ENCODE results near the gene C6orf132.
A peak's percentile ranks its signal among the peaks of the same experiment; 100 is the strongest.

Gene C6orf132

GRCh38 chr6:42104804-42105125 lies 37.7 kb downstream of the C6orf132 start:
- DNase-seq = no peak

DNA sequence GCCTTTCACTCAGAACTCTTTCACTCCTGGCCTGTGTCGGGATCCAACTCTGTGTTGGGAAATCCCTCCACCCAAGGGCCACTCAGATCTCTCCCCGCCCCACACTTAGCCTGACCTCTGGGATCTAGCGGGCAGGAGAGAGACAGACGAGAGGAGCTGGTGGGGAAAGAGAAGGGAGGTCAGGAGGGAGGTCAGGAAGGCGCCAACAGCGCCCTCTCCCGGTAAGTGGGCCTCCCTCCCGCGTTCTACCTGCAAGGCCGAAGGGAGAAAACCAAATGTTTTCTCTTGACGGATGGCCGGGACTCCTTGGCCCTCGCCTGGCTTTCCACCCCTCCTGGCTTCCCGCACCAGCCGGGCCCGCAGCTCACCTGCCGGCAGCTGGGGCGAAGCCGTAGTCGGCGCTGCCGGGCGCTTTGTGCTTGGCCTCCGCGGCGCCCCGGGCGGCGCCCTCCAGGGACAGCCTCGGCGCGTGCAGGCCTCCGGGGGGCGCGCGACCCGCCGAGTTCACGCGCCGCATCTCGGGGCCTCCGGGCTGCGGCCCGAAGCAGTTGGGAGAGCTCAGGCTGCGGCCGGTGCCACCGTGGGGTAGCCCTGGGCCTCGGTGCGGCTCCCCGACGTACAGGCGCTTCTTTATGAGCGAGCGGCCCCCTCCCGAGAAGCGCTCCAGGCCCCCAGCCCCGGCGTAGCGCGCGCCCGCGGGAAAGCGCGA lies 38.2 kb downstream of the C6orf132 start:
- DNase-seq = peak; percentile 43

GRCh38 chr6:42103753-42104094 lies 38.7 kb downstream of the C6orf132 start:
- no peak for DNase-seq

DNA sequence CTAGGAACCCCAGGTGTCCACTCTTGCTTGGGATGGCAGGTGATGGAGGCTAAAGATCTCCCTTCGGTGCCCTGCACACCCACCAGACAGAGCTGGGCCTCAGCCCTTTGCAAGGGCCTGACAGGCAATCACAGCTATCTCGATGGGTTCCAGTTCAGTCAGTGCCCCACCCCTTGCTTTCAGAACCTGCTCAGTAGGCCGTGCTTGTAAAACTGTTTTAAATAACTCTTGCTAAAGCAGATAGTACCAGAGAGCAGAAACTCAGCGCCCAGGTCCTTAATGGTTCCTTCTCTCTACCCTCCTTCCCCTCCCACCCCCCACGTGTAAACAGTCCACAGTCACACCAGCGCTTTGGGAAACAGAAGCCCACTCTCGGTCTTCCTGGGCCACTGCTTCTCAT lies 39.2 kb downstream of the C6orf132 start:
- DNase-seq = no peak

DNA sequence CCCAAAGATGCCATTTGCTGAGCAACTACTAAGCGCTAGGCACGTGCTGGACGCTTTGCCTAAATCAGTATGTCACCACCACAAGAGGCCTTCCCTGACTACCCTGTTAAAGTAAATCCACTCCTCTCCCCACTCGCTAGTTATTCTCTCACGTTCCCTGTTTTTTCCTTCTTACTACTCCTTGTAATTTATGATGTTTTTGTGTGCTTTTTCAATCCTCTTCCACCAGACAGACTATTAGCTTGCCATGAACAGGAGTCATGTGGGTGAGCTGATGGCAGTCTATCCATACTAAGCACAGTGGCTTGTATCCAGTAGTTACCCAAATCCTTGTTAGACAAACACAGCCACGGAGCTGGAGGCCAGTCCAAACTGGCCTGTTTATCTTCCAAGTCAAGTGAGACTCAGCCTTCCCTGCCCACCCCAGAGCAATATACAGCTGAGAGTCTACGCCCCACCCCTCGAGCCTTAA lies 41.2 kb downstream of the C6orf132 start:
- no peak for DNase-seq

- peak; percentile 76 for DNase-seq
Measured at GRCh38 chr6:42100029-42100901, 42.2 kb downstream of the C6orf132 start.

GRCh38 chr6:42099340-42100028 lies 42.9 kb downstream of the C6orf132 start:
- DNase-seq = peak; percentile 62

DNA sequence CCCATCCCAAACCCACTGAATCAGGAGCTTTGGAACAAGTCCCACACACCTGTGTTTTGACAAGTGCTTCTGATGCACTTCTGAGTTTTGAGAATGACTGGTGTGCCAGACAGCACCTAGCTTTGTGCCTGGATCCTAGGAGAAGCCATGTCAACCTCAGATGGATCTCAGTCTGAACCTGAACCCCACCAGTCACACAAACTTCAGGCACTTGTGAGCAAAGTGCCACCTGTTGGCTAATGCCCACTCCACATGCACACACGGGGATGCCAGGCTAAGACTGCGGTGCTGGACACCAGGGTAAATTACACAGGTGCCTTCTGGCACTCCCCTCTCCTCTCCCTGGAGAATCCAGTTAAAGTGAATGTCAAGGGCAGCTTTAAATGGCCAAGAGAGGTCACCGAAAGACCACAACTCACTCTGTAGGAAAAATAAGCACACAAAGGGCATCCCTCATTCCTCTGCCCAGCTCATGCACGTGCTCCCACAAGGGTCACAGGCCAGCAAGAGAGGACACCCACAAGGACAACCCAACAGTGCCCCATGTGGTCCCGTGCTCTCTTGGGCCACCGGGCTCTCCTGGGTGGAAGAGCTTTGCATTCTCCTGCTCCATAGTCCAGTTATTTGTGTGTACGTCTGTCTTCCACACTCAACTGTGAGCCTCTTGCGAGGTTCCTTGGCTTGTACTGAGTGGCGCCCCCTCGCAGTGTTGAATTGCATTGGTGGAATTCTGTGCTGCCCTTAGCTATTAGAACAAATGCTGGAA lies 46.5 kb downstream of the C6orf132 start:
- DNase-seq = no peak

- no peak for DNase-seq
Measured at GRCh38 chr6:42095094-42095493, 47.3 kb downstream of the C6orf132 start.

DNA sequence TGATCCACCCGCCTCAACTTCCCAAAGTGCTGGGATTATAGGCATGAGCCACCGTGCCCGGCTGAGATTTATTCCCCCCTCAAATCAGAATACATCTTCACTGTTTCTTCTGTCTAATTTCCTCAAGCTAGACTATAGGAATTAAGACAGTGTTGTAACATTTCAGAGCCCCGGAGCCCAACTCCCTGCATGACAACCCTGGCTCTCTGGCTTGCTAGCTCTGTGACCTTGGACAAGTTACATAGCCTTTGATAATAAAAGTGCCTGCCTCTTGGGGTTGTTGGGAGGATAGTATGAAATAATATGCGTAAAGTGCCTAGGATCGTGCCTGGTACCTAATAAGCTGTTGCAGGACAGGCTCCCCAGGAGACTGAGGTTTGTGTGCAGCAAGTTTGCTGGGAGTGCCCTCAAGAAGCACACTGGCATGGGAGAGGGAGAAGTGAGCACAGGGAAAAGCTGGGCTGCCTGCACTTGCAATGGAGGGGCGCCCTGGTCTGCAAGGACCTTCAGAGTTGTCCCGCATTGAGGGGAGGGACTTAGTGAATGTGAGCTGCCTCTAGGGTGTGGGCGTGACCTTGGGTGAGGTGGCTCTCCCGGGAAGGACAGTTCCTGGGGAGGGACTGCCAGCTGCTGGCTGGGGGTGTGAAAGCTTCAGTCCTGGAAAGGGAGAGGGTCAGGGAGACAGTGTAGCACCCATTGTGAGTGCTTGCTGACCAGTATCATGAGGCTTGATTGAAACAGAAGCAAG lies 48.7 kb downstream of the C6orf132 start:
- no peak for DNase-seq

- no peak for DNase-seq
Measured at GRCh38 chr6:42091718-42092023, 50.7 kb downstream of the C6orf132 start.

- no peak for DNase-seq
Measured at GRCh38 chr6:42090819-42091717, 51.4 kb downstream of the C6orf132 start.

GRCh38 chr6:42088101-42088591 lies 54.3 kb downstream of the C6orf132 start:
- DNase-seq = peak; percentile 49

DNA sequence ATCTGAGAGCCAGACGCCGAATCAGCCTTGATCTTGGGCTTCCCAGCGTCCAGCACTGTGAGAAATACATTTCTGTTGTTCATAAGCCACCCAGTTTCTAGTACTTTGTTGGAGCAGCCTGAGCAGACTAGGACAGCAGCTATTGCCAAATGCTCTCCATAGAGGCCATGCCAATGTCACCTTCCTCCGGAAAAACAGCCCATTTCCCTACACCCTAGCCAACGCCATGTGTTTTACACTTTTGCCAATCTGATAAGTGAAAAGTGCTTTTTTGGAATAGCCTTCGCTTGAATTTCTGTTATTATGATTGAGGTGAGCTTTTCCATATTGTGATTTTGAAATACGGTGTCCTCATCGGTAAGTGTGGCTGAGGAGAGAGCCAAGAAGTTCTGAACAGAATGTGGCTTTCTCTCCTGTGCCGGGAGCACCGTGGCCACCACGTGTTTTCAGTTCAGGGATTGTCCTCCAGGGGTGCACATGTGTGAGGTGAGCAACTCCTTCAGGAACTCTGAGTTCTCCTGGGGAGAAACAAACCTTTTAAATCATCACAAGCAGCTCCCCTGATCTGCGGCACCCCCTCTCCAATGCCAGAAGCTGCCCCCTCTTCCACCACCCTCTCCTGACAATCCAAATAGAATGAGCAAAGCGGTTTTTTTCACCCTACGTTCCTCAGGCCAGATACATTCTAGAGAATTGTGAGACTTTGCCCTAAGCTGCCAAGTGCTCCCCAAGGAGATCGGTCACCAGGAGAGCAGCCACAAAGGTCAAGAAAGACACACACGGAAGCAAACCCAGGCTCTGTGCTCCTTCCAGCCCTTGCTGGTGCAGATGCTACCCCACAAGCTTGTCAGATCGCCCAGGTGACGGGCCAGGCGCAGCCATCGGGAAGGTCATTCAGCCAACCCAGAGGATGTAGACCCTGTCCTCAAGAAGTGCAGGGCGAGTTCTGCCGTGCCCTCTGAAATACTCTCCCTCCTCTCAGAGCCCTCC lies 56.1 kb downstream of the C6orf132 start:
- DNase-seq = no peak

DNA sequence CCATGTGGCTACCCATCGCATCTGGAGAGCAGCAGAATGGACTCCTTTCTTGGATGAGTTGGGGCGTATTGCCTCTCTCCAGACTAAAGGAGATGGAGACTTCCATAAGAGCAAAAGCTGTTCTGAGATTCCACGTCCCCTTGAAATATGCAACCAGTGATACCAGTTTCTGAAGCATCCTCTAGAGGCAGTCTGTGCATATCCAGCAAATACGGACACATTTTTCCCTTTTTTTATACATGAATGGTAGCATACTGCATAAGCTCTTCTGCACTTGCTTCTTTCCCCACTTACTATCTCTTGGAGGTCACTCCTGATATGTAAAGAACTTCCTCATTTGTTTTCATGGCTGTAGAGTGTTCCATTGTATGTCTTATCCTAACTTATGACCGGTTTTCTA lies 57.5 kb downstream of the C6orf132 start:
- DNase-seq = no peak

- DNase-seq = no peak
Measured at GRCh38 chr6:42083530-42083929, 58.9 kb downstream of the C6orf132 start.

GRCh38 chr6:42079941-42080464 lies 62.4 kb downstream of the C6orf132 start:
- DNase-seq = no peak

GRCh38 chr6:42078386-42078785 lies 64.0 kb downstream of the C6orf132 start:
- no peak for DNase-seq

DNA sequence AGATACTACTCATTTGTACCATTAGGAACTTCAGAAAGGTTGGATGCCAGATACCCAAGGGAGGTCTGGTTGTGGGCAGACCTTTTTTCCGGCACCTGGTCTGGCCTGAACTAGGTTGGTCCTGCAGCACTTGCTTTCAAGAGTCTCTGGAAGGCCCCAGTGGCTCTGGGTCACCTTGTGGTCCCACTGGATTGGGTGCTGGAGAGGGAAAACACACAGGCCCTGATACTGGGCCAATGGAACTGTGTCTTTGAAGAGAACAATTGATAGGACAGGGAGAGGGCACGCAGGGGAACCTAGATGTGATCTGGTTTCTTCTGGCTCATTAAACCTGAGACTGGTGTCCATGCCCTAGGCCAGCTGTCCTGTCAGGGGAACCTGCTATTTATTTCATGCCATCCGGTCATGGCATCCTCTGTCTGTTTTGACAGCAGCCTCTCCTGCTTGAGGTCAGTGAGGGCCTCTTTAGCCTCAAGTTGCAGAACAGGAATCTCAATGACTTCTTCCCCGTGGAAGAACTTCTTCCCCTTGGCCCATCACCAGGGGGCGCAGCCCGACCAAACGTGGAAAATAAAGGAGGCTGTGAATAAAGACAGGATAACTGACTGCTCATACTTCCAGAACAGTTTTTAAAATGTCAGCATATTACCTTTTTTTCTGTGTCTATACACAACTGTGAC lies 67.1 kb downstream of the C6orf132 start:
- DNase-seq = peak; percentile 68
